Mesenchymal stem cell (in vitro differentiated cells and primary cell): Measurements from ENCODE around the gene OLFML3.
A peak's percentile ranks its signal among the peaks of the same experiment; 100 is the strongest.

Source experiments
- DNase-seq: peaks from one replicate; pipeline ENCODE4 v3.0.0-alpha.2; 2013
- H2AFZ ChIP-seq: one replicate; pipeline ENCODE4 v1.6.1; 2013; ENCODE audit warnings: low read depth, mild to moderate bottlenecking, control low read depth, inconsistent platforms, low read length, moderate library complexity
- H2AK5ac ChIP-seq: 2 replicates; pipeline ENCODE4 v1.6.1; 2013; ENCODE audit warnings: low read length, moderate library complexity, mild to moderate bottlenecking, inconsistent platforms; ENCODE audit not compliant: severe bottlenecking
- H2BK120ac ChIP-seq: one replicate; pipeline ENCODE4 v1.6.1; 2013; ENCODE audit warnings: low read depth, mild to moderate bottlenecking, inconsistent platforms, low read length, moderate library complexity
- H2BK12ac ChIP-seq, 2 experiments: one replicate each; pipeline ENCODE4 v1.6.1; 2013; ENCODE audit warnings: inconsistent platforms in 2 of 2, low read length in 2 of 2, mild to moderate bottlenecking in 2 of 2, moderate library complexity in 2 of 2, control low read depth in 1 of 2
- H2BK15ac ChIP-seq: one replicate; pipeline ENCODE4 v1.6.1; 2013; ENCODE audit warnings: mild to moderate bottlenecking, low read depth, inconsistent platforms; ENCODE audit not compliant: poor library complexity, severe bottlenecking
- H2BK5ac ChIP-seq: 2 replicates; pipeline ENCODE4 v1.6.1; 2013; ENCODE audit warnings: low read depth, mild to moderate bottlenecking, low read length, control low read depth, inconsistent platforms; ENCODE audit not compliant: poor library complexity, severe bottlenecking
- H3K14ac ChIP-seq, 2 experiments: one replicate each; pipeline ENCODE4 v1.6.1; 2013; ENCODE audit warnings: inconsistent platforms in 2 of 2, low read length in 2 of 2, control low read depth in 1 of 2, mild to moderate bottlenecking in 1 of 2, moderate library complexity in 1 of 2
- H3K18ac ChIP-seq, 2 experiments: one replicate each; pipeline ENCODE4 v1.6.1; 2013; ENCODE audit warnings: inconsistent platforms in 2 of 2, low read length in 2 of 2, control low read depth in 1 of 2, low read depth in 1 of 2, mild to moderate bottlenecking in 1 of 2
- H3K23ac ChIP-seq, 2 experiments: one replicate each; pipeline ENCODE4 v1.6.1; 2013; ENCODE audit warnings: inconsistent platforms in 2 of 2, low read length in 2 of 2, mild to moderate bottlenecking in 2 of 2, moderate library complexity in 2 of 2, control low read depth in 1 of 2
- H3K27ac ChIP-seq: 2 replicates; pipeline ENCODE4 v1.5.1; 2013; ENCODE audit warnings: mild to moderate bottlenecking, moderate library complexity, low read length, control low read depth, inconsistent platforms; ENCODE audit not compliant: poor library complexity, severe bottlenecking
- H3K27me3 ChIP-seq, 2 experiments: 2 replicates each; pipeline versions ENCODE4 v1.6.1 to v1.7.0; 2013; ENCODE audit warnings: low read length in 2 of 2, mild to moderate bottlenecking in 2 of 2, moderate library complexity in 2 of 2, control low read depth in 1 of 2, inconsistent platforms in 1 of 2; ENCODE audit not compliant: control insufficient read depth in 1 of 2, insufficient read depth in 1 of 2
- H3K36me3 ChIP-seq, 2 experiments: 2 replicates each; pipeline versions ENCODE4 v1.6.1 to v1.7.0; 2013; ENCODE audit warnings: low read length in 2 of 2, control low read depth in 1 of 2, inconsistent platforms in 1 of 2, low read depth in 1 of 2, mild to moderate bottlenecking in 1 of 2; ENCODE audit not compliant: insufficient read depth in 2 of 2, control insufficient read depth in 1 of 2
- H3K4ac ChIP-seq, 2 experiments: one replicate each; pipeline ENCODE4 v1.6.1; 2013; ENCODE audit warnings: inconsistent platforms in 2 of 2, low read length in 2 of 2, mild to moderate bottlenecking in 2 of 2, moderate library complexity in 2 of 2, control low read depth in 1 of 2, low read depth in 1 of 2
- H3K4me1 ChIP-seq: 2 replicates; pipeline ENCODE4 v1.6.1; 2013; ENCODE audit warnings: low read depth, low read length, control low read depth; ENCODE audit not compliant: control insufficient read depth, insufficient read depth
- H3K4me2 ChIP-seq: 2 replicates; pipeline ENCODE4 v1.6.1; 2013; ENCODE audit warnings: low read length, mild to moderate bottlenecking, inconsistent platforms; ENCODE audit not compliant: poor library complexity, severe bottlenecking
- H3K4me3 ChIP-seq, 2 experiments: 2 replicates each; pipeline versions ENCODE4 v1.5.1 to v1.7.0; 2013; ENCODE audit warnings: low read length in 2 of 2, mild to moderate bottlenecking in 2 of 2, control low read depth in 1 of 2, low read depth in 1 of 2; ENCODE audit not compliant: insufficient read depth in 1 of 2
- H3K79me1 ChIP-seq: replicated peaks from 2 replicates; pipeline ENCODE4 v1.6.1; 2013; ENCODE audit warnings: mild to moderate bottlenecking, control low read depth, low read length, inconsistent platforms; ENCODE audit not compliant: poor library complexity, severe bottlenecking
- H3K9ac ChIP-seq: 2 replicates; pipeline ENCODE4 v1.7.0; 2013; ENCODE audit warnings: mild to moderate bottlenecking, low read length, moderate library complexity
- H3K9me3 ChIP-seq: 2 replicates; pipeline ENCODE4 v1.7.0; 2013; ENCODE audit warnings: mild to moderate bottlenecking, low read length; ENCODE audit not compliant: control insufficient read depth
- H4K8ac ChIP-seq: one replicate; pipeline ENCODE4 v1.6.1; 2013; ENCODE audit warnings: inconsistent platforms, mild to moderate bottlenecking, low read length, moderate library complexity
- H4K91ac ChIP-seq: one replicate; pipeline ENCODE4 v1.6.1; 2013; ENCODE audit warnings: mild to moderate bottlenecking, low read length, inconsistent platforms
- WGBS: methylation state at CpG from one replicate; pipeline ENCODE4 v1.1.7; 2013; ENCODE audit warnings: mixed read lengths; 5-methylcytosine and 5-hydroxymethylcytosine counted together

OLFML3 gene

DNA sequence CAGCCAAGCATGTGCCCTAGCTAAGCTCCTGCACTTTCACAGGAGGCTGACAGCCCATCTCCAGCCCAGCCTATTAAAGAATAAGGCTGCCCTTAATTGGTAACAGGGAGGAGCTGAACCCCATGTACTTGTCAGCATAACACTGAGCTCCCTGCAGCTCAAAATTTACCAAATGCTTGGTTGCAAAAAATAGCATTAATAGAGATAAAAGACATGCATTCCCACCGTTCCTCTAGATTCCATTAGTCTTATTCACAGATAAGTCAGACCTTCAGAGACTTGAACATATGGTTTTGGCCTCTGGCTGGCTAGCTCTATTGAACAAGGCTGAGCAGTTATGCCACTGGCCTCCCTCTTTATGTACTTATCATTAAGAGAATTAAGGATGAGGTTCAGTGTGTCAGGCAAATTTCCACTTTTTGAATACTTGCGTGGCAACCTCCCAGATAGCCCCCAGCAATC lies 29.2 kb downstream of the OLFML3 start:
- no peak overlapping the region for H3K4me2 ChIP-seq
- no peaks in the 10 kb centered on the region for H3K36me3 ChIP-seq
- H4K8ac ChIP-seq, result no peak overlapping the region
- peaks cover 8% of the 10 kb centered on the region for H3K4me1 ChIP-seq
- no peak overlapping the region for H2BK15ac ChIP-seq
- H2AFZ ChIP-seq, result no peak overlapping the region
- H2BK12ac ChIP-seq, result peak overlapping the region in 1 of 2 experiments; percentile 80
- no peaks in the 10 kb centered on the region for H3K79me1 ChIP-seq
- peak; percentile 26 for DNase-seq
- H2BK120ac ChIP-seq, result no peak overlapping the region
- H3K9me3 ChIP-seq, result no peaks in the 10 kb centered on the region
- no peak overlapping the region for H4K91ac ChIP-seq
- H2AK5ac ChIP-seq, result no peak overlapping the region
- H3K18ac ChIP-seq, result peak overlapping the region; percentile 38 to 64
- no peak overlapping the region for H3K23ac ChIP-seq
- H3K9ac ChIP-seq, result no peak overlapping the region
- 42% methylated on average over 2 of the region's 2 CpGs for WGBS
- H3K4me3 ChIP-seq, result no peak overlapping the region
- no peak overlapping the region for H3K27ac ChIP-seq
- H3K14ac ChIP-seq, result no peak overlapping the region
- no peak overlapping the region for H3K4ac ChIP-seq
- no peaks in the 10 kb centered on the region for H3K27me3 ChIP-seq
- no peak overlapping the region for H2BK5ac ChIP-seq

DNA sequence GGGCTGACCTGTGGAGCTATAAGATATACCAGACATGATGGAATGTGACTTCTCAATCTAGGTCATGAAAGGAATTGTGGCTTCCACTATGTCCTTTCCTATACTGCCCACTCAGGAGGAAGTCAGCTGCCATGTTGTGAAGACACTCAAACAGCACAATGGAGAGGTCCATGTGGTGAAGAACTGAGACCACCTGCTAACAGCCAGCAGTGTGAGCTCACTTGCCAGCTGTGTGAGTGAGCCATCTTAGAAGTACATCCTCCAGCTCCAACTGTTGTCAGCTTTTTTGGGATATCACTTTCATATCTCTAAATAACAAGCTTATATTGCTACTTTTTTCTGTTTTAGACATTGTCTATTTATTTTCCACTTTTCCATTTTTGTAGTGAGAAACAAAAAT lies 29.7 kb downstream of the OLFML3 start:
- no peak overlapping the region for H2AK5ac ChIP-seq
- no peak overlapping the region for H3K4me3 ChIP-seq
- DNase-seq, result peak; percentile 18
- peak overlapping the region in 1 of 2 experiments; percentile 61 for H3K14ac ChIP-seq
- H2BK12ac ChIP-seq, result peak overlapping the region; percentile 45 to 80
- no peak overlapping the region for H2BK120ac ChIP-seq
- peaks cover 8% of the 10 kb centered on the region for H3K4me1 ChIP-seq
- H2BK5ac ChIP-seq, result no peak overlapping the region
- H3K36me3 ChIP-seq, result no peaks in the 10 kb centered on the region
- H4K91ac ChIP-seq, result peak overlapping the region; percentile 34
- no peaks in the 10 kb centered on the region for H3K79me1 ChIP-seq
- H4K8ac ChIP-seq, result no peak overlapping the region
- H3K23ac ChIP-seq, result no peak overlapping the region
- H3K4ac ChIP-seq, result no peak overlapping the region
- peak overlapping the region; percentile 64 to 67 for H3K18ac ChIP-seq
- no peaks in the 10 kb centered on the region for H3K27me3 ChIP-seq
- H3K27ac ChIP-seq, result no peak overlapping the region
- H3K9me3 ChIP-seq, result no peaks in the 10 kb centered on the region
- no peak overlapping the region for H3K4me2 ChIP-seq
- no peak overlapping the region for H2BK15ac ChIP-seq
- no peak overlapping the region for H2AFZ ChIP-seq
- H3K9ac ChIP-seq, result no peak overlapping the region

DNA sequence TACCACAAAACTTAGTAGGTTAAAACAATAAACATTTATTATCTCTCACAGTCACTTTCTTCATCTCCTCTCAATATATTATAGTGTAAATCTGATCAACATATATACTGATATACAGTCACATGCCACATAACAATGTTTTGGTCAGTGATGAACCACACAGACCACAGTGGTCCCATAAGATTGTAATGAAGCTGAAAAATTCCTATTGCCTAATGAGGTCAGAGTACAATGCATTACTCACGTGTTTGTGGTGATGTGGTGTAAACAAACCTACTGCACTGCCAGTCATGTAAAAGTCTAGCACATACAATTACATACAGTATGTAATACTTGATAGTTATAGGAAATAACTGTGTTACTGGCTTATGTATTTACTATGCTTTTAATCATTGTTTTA lies 30.1 kb downstream of the OLFML3 start:
- H3K9me3 ChIP-seq, result no peaks in the 10 kb centered on the region
- no peak overlapping the region for H3K4me2 ChIP-seq
- no peak overlapping the region for H3K9ac ChIP-seq
- no peak overlapping the region for H4K8ac ChIP-seq
- peak; percentile 85 for DNase-seq
- no peaks in the 10 kb centered on the region for H3K79me1 ChIP-seq
- H2BK5ac ChIP-seq, result no peak overlapping the region
- no peak overlapping the region for H2BK120ac ChIP-seq
- no peak overlapping the region for H3K18ac ChIP-seq
- H3K23ac ChIP-seq, result no peak overlapping the region
- H4K91ac ChIP-seq, result no peak overlapping the region
- no peak overlapping the region for H3K4ac ChIP-seq
- no peak overlapping the region for H3K14ac ChIP-seq
- no peak overlapping the region for H2BK15ac ChIP-seq
- H2AK5ac ChIP-seq, result no peak overlapping the region
- peaks cover 12% of the 10 kb centered on the region for H3K4me1 ChIP-seq
- H3K36me3 ChIP-seq, result no peaks in the 10 kb centered on the region
- H3K27ac ChIP-seq, result no peak overlapping the region
- no CpG with 5 or more reads among the region's 1 CpG for WGBS
- no peaks in the 10 kb centered on the region for H3K27me3 ChIP-seq
- H2AFZ ChIP-seq, result no peak overlapping the region
- H2BK12ac ChIP-seq, result no peak overlapping the region
- H3K4me3 ChIP-seq, result no peak overlapping the region

DNA sequence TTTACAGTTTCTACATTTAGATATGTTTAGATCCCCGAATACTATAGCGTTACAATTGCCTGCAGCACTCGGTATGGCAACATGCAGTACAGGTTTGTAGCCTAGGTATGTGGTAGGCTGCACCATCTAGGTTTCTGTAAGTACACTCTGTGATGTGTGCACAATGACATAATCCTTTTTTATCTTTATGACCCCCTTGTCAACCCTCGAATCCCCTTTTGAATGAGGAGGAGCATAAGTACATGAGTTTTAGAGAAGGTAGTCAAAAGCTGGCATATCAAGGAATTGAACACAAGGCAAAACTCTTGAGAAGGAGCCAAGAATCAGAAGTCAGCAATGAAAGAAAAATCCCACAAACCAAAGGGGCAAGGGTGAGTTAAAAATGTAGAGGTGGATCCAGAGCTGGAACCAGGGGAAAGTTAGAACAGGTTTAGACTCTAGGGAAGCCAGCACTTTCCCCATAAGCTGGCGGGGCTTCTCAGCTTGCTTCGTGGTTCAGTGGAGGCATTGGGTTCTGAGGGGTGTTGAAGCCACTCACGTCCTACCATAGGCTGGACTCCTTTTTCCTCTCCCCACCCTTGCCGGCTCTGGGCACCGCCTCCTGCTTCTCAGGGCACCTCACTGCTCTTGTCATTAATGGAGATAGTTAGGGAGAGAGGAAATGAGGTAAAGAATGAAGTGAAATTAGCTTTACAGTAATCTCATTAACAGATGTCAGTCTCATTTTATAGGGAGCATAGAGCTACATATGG lies 31.3 kb downstream of the OLFML3 start:
- H3K79me1 ChIP-seq, result no peaks in the 10 kb centered on the region
- H3K4ac ChIP-seq, result peak overlapping the region in 1 of 2 experiments; percentile 57
- 78% methylated on average over 5 of the region's 9 CpGs for WGBS
- peak overlapping the region in 1 of 2 experiments; percentile 57 for H2BK12ac ChIP-seq
- H2BK5ac ChIP-seq, result no peak overlapping the region
- no peak overlapping the region for H2BK120ac ChIP-seq
- H2AK5ac ChIP-seq, result no peak overlapping the region
- no peaks in the 10 kb centered on the region for H3K27me3 ChIP-seq
- no peak overlapping the region for H3K18ac ChIP-seq
- H3K4me1 ChIP-seq, result peaks cover 13% of the 10 kb centered on the region
- H3K4me2 ChIP-seq, result no peak overlapping the region
- no peaks in the 10 kb centered on the region for H3K9me3 ChIP-seq
- H3K36me3 ChIP-seq, result no peaks in the 10 kb centered on the region
- H3K9ac ChIP-seq, result no peak overlapping the region
- no peak for DNase-seq
- H3K23ac ChIP-seq, result no peak overlapping the region
- no peak overlapping the region for H2AFZ ChIP-seq
- H3K27ac ChIP-seq, result no peak overlapping the region
- no peak overlapping the region for H2BK15ac ChIP-seq
- no peak overlapping the region for H4K91ac ChIP-seq
- no peak overlapping the region for H3K14ac ChIP-seq
- no peak overlapping the region for H3K4me3 ChIP-seq
- H4K8ac ChIP-seq, result no peak overlapping the region
